GM18526 (cell line): ENCODE results near the gene AP5B1.

ENCODE experiments used
- POLR2A ChIP-seq: IDR thresholded peaks from 3 replicates; pipeline ENCODE4 v1.6.1; 2011; ENCODE audit not compliant: insufficient read length; ENCODE audit errors: extremely low read depth

AP5B1 gene

DNA sequence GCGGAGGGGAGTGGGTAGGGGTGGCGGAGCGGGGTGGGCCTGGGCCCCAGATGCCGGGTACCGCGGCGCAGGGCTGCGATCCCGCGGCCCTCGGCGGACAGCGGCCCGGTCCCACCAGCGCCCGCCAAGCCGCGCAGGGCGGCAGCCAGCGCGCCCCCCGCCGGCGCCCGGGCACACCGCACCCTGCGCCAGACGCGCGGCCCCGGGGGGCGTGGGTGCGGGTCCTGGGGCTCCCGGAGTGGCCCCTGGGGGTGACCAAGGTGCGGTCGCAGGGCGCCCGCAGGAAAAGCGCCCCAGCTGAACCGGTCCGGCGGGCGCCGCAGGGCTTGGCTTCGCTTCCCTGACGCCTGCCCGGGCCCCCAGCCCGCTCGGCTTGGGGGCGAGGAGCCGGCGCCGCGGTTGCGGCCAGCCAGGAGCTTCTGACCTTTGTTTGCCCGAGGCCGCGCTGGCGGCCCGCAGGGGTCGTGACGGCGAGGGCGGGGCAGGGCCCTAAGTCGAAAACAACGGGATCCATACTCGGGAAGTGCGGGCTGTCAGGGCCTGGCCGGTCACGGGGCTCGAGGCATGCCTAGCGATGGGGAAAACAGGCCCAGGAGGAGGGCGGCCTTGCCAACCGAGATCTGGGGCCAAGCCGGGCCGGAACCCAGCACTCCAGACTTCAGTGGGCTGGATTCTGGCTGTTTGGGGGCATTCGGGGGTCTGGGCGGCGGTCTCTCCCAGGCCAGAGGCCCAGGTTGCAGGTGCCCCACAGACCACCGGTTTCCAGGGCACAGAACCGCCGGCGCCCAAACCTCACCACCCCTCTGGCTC lies 581 bp upstream of the AP5B1 start:
- no peak for TF ChIP-seq POLR2A

DNA sequence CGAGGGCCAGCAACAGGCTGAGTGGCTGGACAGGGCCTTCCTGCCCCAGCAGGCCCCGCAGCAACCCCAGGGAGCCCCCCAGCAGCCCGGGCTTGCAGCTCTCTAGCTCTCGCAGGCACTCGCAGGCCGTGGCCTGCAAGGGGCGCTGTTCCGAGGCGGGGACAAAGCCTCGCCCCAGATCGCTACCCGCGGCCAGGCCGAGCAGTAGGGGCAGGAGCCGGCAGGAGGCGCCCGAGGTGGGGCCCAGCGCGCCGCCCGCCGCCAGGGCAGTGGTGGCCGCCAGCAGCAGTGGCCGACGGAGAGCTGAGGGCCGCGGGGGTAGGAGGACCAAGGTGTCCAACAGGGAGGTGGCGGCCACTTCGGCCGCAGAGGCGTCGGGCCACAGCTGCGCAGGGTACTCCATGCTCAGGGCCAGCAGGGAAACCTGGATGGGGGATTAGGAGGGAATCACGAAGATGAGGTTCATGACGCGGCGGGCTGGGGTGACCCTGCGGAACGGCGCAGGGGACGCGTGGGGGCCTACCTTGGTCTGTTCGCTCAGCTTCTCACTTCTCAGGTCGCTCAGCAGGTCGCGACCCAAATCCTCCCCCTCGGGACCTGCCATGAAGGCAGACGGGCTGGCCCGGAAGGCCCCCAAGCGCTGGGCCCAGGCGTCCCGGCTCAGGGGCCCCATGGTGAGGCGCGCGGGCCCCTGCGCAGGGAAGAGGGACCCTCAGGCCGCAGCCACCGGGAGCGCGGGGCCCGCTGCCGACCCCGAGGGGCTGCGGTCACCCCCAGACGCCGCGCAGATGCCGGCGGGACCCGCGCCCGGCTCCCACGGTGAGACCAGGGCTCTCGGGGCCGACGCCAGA lies 632 bp downstream of the AP5B1 start:
- TF ChIP-seq POLR2A: no peak

DNA sequence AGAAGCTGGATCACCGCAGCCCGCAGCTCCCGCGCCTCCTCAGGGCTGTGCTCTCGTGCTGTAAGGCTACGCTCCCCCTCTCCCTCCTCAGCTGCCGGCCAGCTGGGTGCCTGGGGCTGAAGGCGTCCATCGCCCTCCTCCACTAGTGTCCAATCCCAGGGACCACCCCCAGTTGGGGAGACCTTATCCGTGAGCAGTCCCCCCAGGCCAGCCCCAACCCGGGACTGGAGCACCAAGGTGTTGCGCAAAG lies 1.2 kb downstream of the AP5B1 start:
- no peak for TF ChIP-seq POLR2A

DNA sequence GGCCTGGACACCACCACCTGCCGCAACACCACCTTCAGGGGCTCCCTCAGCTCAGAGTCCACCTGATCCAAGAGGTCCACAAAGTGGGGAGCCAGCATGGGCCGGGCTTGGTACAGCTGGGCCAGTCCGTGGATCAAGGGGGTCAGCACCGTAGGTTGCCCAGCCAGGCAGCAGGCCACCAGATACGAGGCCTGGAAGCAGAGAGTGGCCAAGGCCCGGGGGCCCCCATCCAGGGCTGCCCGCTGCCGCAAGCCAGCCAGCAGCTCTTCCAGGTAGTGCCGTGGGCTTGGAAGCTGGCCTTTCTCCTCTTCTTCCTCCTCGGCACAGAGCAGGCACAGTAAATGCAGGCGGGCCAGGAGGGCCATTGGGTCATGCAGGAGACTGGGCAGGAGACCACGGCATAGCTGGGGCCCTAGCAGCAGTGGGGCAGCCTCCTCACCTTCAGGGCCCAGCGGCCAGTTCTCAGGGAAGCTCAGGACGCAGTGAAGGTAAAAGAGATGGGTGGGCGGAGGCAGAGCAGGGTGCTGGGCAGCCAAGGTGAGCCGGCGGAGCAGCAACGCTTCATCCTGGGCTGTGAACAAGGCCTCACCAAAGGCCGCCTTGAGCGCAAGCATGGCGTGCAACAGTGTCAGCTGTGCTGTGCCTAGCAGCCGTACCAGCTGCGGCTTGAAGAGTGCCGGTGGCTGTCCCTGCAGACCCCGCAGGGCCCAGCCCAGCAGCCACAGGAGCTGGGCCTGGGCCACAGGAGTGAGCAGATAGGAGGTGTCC lies 1.7 kb downstream of the AP5B1 start:
- TF ChIP-seq POLR2A: no peak

DNA sequence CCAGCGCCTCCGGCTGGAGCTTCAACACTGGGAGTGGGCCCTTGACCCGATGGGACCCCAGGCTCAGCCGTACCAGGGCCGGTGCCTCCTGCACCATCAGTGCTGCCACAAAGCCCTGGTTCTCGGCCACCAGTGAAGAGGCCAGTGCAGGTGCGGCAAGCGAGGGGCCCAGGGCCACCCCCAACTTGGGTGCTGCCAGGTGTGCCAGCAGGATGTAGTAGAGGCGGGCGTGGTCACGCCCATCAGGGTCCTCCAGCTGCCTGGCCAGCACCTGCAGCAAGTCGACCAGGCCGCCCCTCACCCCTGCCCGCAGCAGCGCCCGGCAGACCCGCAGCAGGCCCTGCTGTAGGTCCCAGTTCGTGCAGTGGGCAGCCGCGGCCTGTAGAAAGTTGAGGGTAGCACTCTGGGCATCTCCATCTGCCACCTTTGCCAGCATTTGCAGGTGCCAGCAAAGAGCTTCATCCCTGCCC lies 2.3 kb downstream of the AP5B1 start:
- TF ChIP-seq POLR2A: no peak

DNA sequence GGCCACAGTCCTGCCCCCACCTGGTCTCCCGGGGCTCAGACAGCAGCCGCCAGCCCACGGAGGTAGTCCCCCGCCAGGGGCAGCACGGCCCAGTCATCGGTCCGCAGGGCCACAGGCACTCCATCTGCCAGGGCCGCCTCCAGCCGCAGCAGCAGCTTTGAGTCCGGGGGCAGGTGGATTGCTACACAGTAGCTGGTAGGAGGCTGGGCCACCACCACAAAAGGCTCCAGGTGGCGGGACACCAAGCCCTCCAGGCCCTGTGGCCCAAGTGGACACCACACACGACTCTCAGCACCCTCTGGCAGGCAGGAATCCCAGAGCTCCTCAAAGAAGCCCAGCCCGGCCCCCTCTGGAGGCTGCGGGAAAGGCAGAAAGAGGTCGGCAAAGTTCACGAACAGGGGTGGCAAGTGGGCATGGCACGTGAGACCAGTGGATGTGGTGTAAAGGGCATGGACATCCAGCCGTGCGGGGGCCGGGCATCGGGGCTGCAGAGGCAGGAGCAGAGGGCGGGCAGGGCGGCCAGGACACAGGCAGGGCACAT lies 2.9 kb downstream of the AP5B1 start:
- no peak for TF ChIP-seq POLR2A

DNA sequence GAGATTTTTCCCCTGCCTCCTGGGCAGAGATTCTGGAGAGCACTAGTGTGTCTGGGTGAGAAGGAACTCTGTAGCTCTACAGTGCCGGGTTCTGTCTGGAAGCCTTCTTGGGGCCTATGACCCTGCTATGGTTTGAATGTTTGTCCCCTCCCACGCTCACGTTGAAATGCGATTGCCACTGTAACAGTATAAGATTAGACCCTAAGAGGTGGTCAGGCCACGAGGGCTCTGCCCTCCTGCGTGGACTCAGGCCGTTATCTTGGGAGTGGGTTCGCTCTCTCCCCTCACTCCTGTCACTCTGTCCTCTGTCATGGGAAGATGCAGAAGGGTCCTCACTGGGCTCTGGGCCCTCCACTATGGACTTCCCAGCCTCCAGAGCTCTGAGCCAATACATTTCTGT lies 3.5 kb downstream of the AP5B1 start:
- TF ChIP-seq POLR2A: no peak

GRCh38 chr11:65776710-65777141 lies 4.0 kb downstream of the AP5B1 start:
- TF ChIP-seq POLR2A: no peak

GRCh38 chr11:65776196-65776595 lies 4.6 kb downstream of the AP5B1 start:
- TF ChIP-seq POLR2A: no peak

GRCh38 chr11:65774525-65775306 lies 6.1 kb downstream of the AP5B1 start:
- TF ChIP-seq POLR2A: no peak

DNA sequence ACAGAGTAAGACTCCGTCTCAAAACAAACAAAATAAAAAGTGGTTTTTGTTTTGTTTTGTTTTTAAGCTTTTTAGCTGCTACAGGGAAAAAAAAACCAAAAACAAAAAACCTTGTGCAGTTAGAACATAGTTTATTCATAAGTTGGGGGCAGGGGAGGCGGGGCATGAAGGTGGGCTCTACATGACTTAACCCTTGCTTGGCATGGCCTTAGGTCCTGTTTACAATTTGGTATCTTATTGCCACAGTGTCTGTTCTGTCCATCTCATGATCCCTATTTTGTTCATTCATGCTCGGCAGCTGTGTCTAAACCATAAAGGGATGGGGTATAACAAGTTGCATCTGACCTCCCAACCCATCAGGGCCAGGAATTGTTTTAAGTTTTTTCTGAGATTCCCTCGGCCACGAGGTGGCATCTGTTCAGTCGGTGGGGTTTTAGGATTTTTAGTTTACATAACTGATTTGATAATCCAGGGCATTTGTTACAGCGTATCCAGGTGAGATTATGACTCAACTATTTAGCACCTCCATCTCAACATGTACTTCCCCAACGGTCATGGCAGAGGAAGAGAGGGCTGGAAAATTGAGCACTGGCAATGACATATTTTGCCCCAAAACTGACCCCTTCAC lies 6.9 kb downstream of the AP5B1 start:
- no peak for TF ChIP-seq POLR2A

GRCh38 chr11:65771589-65772112 lies 9.1 kb downstream of the AP5B1 start:
- no peak for TF ChIP-seq POLR2A

DNA sequence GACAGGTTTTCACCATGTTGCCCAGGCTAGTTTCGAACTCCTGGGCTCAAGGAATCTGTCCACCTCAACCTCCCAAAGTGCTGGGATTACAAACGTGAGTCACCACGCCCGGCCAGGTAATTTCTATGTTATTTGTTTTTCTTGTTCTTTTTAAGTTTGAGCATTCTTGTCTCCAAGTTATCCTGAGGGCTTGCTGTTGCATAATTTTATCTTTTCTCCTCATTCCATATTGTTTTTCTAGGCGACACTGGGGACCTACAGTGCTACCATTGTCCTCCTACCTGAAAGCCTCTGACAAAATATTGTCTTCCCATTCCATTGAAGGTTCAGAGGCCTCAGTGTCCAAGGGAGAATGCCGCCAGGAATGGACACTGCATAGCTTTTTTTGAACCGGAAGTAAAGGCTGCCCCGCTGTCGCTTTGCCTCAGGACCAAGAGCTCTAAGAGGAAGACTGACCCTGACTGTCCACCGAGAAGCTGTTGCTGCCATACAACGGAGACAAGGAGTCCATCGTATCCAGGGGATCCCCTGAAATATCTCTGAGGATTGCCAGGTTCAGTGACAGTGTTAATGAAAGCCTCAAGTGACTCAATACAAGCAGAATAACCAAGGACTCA lies 9.7 kb downstream of the AP5B1 start:
- no peak for TF ChIP-seq POLR2A

DNA sequence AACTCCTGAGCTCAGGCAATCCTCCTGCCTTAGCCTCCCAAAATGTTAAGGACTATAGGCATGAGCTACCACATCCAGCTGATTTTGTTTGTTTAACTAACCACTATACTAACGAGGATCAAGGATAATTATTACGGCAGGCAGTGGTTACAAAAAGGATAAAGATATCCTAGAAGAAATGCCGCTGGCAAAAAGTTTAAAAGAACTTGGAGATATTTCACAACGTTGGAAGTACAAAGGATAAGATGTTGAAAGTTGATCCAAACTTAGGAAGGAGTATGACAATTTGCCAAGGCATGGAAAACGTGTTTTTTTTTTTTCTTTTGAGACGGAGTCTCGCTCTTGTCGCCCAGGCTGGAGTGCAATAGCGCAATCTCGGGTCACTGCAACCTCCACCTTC lies 13.4 kb downstream of the AP5B1 start:
- no peak for TF ChIP-seq POLR2A
